Fibroblast of peridontal ligament (primary cell): ENCODE results near the gene EPHB1.
A peak's percentile ranks its signal among the peaks of the same experiment; 100 is the strongest.

ENCODE experiments used
- DNase-seq: peaks from one replicate; pipeline ENCODE4 v3.0.0-alpha.2; 2010; ENCODE audit errors: extremely low read depth

The EPHB1 gene

DNA sequence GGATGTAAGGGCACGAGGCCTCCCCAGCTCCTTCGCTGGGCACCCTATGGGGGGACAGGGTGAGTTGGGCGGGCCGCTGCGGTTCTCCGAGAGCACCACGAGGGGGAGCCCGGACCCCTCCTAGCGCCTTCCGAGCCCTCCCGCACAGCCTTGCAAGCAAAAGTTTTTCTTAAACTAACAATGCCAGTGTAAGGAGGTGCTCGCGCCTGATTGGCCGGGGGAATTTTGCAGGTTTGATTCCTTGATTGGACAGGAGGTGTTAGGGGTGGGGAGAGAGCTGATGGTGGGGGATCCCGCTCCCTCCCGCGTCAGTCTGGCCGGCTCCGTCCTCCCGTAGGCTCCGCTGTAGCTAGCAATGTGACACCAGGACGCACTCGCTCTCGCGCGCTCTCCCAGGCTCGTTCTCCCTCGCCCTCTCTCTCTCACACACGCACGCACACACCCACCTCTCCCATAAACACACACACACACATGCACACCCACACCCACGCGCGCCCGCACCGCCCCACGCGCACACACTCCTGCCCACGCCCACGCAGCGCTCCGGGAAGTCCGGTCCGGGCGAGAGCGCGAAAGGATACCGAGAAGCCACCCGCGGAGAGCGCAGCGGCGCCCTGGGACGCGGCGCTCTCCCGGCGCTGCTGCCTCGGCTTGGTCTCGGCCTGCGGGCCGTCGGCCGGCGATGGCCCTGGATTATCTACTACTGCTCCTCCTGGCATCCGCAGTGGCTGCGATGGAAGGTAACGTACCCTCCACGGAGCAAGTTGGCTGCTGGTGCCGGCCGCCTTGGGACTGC lies at the start of gene EPHB1:
Gene EPHB1, plus strand, starts transcription at position 311 of the 796 bp plus-strand sequence.
- peak; percentile 92 for DNase-seq

- no peak for DNase-seq
Observed at GRCh38 chr3:134748698-134749097, 46.4 kb upstream of the EPHB1 start.

DNA sequence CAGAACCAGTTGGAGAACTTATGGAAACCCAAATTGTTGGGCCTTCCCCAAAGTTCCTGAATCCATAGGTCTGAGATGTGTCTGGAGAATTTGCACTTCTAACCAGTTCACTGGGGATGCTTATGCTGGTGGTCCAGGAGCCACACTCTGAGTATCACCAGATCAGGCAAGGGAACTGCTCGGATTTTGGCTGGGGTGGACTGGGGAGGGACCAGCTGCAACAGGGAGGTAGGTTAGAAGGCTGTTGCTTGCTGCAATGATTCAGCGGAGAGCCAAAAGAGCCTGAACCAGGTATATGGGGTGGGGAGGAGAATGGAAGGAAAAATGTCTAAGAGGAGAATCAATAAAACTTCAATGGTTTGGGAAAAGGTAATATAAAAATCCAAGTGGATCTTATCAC lies 45.9 kb upstream of the EPHB1 start:
- DNase-seq, result no peak

DNA sequence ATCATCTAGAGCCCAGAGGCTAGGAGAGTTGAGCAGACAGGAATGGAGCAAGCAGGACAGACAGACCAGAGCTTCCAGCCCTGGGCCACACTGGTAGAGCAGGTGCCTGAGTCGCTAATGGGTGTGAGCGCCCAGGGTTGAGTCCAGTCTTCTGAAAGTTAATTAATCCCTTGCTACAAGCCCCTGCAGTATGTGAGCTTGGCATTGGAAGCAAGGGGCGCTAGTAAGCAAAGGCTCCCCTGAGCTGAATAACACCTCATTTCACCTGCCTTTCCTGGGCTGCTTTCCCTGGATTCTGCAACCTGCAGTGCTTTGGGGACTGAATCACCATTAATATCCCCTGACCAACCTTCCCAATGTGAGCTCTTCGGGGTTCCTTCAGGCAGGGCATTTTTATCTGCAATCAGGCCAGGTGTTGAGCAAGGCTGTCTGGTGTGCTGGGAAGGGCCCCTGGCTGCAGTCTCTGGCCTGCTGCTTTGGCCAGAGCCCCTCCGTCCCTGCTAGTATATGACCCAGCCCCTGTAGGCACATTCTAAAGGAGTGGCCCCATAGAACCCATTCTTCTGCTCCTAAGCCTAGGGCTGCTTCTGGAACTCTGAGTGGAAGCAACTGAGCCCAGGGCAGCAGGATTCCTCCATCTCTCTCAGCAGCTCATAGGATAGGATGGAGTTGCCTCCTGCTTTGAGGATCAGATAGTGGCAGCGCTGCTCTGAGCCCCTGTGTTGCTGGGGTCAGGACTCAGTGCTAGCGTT lies 45.1 kb upstream of the EPHB1 start:
- DNase-seq, result no peak

GRCh38 chr3:134751831-134752230 lies 43.2 kb upstream of the EPHB1 start:
- peak; percentile 9 for DNase-seq

GRCh38 chr3:134752761-134753461 lies 42.1 kb upstream of the EPHB1 start:
- no peak for DNase-seq

DNA sequence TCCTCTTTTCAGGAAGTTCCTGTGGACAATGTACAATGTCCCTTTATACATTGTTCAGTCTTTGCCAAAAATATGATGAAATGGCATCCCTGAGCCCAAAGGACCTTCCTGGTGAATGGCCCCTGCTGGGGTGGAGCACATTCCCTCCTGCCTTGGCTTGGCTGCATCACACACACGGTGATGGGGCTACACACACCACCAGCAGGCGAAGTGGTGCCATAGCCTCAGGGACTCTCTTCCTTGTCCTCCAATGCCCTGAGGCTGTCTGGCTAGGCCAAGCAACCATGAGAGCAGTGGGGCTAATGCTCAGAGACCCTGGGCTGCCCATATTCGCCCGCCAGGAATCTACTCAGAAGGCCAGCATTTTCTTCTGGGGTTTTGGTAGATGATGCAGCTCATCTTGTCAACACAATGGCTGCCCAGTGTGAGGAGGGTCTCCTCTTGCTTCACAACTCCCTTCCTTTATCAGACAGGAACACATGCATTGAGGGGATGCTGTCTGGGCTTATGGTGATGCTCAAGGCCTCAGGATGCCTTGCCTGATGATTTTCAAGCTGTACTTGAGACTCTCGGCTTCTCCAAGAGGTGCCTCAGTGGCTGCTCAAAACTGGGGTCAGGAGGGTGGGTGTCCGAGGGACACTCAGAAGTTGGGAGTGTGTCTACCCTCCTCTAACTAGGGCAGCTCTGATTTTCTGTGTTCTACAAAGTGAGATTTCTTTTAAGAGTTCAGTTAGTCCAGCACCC lies 40.9 kb upstream of the EPHB1 start:
- no peak for DNase-seq

GRCh38 chr3:134754768-134755559 lies 40.1 kb upstream of the EPHB1 start:
- peak; percentile 46 for DNase-seq

DNA sequence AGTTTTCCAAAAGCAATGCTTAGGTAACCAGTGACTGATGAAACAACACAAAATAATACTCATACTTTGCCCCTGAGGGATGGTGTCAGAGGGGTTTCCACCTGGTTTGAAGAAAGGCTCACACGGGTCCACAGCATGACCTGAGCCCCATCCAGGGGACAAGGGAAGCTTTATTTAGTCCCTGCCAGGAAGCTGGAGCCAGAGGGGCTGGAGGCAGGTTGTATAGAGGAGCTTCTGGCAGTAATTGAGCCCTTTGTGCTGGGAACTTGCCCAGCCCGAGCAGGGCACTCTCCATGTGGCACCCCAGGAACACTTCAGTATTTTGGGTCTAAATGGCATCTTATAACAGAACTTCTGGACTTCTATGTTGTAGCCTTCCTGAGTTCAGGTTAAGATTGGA lies 39.2 kb upstream of the EPHB1 start:
- DNase-seq, result no peak

DNA sequence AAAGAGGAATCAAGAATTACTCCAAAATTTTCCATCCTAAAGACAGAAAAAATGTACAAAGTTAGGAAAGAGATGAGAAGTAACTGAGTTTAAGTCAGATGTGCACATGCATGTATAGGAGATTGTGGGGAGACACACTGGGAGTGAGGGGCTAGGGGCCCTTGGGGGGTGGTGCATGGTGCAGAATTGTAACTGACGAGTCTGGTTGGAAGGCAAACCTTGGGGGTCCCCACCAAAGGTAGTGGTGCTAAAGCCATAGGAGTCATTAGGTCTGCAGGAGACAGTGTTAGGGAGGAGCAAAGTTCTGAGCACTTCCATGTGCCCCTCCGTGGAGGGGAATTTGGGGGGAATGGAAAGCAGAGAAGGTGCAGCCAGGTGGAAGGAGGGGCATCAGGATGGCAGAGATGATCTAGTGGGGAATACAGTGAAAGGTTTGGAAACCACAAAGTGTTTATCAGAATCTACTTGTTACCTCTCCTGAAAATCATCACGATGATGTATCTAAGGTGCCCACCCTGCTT lies 37.5 kb upstream of the EPHB1 start:
- DNase-seq, result no peak

GRCh38 chr3:134761213-134761612 lies 33.8 kb upstream of the EPHB1 start:
- DNase-seq, result no peak

DNA sequence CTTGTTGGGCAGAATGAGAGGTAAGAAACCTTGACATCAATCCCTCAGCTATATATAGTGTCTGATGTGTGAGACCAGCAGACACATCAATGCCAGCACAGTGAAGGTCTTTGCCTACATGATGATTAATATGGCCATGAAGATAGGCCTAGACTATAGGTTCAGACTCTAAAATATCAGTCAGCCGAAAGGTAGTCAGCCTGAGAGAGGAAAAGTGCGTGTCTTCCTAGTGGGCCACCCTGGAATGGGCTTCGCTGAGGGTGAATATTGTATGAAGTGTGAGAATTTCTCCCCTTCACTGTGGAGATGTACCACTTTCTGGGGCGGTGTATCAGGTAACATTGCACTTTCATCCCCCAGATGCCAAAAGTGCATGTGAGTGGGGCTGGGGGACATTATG lies 33.0 kb upstream of the EPHB1 start:
- no peak for DNase-seq

DNA sequence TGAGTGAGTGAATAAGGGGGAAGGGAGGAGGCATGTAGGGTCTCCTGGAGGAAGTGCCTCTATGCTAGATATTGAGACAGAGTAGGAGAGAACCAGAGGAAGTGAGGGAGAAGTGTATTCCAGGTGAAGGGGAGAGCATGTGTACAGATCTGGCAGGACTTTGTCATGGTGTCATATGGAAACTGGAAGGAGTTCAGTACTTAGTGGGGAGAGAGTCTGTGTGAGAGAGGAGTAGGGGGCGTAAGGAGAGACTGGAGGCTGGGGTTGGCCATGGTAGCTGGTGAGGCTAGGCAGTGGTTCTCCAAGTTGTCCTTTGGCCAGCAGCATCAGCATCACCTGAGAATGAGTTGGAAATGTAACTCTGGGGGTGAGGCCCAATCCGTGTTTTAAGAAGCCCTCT lies 29.6 kb upstream of the EPHB1 start:
- no peak for DNase-seq

- no peak for DNase-seq
Observed at GRCh38 chr3:134766290-134766689, 28.8 kb upstream of the EPHB1 start.

GRCh38 chr3:134768116-134768515 lies 26.9 kb upstream of the EPHB1 start:
- DNase-seq, result no peak

DNA sequence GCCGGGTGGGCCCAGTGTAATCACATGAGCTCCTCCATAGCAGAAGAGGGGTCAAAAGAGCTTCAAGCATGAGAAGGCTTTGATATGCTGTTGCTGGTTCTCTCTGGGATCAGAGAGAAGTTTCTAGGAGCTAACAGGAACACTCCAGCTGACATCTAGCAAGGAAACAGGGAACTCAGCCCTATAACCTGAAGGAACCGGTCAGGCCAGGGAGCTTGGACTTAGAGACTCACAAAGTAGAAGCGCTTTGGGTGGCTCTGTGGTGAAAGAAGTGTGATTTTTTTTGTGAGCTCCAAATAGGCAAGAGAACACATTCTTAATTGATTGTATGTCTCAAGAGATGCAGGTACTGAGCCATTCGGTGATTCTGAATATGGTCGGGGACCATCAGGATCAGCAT lies 26.2 kb upstream of the EPHB1 start:
- no peak for DNase-seq

DNA sequence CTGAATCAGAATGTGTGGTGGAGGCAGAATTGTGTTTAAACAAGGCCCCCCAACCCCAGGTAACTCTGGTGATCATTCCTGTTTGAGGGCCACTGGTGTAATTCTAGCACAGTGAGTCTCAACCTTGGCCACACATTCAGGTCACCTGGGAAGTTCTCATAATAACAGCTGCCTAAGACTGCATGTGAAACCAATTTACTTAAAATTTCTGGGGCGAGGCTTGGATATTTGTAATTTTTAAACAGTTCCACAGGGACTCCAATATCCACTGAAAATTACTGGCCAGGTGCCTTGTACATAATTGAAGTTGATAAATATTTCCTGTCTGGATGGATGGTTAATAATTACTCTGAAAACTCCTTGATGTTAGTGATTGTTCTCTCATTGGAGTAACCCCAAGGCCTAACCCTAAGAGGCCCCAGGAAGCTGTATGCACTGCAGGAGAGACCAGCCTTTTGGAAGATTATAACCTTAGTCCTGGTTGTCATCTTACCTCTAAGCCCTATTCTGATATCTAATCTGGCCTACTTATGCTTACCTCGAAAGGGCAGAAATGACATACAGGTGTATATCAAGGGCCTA lies 25.7 kb upstream of the EPHB1 start:
- no peak for DNase-seq

DNA sequence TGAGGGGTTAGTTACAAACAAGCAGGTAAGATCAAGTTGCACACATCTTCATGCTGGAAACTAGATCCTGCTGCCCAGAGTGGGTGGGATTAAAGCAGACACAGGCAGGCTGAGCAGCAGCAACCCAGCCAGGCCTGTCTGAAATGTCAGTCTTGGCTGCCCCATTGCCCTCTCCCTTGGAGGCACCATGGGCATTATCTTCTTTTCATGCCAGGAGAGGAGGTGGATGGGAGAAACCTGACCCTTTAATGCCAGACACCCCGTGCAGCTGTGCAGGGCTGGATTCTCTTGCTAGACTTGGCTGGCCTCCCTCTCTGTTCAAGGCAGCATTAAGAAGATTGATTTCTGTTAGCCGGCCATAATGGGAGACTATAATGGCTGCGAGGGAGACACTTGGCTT lies 23.0 kb upstream of the EPHB1 start:
- no peak for DNase-seq

DNA sequence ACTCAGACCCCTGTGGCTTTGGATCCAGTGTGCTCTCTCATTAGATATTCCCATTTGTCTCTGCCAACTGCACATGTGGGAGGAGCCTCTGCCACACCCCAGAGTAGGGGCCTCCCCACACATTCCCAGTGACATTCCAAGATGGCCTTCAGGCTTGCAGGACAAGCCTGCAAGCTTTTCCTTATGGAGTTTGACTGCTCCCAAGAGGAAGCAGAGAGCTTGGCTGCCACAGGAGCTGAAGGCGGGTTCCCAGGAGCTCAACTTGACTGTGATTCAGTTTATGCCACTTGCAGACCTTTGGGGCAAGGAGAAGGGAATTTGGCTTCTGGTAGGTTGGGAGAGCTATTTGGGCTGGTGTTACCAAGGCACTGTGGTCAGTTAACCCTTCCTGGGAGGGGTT lies 22.5 kb upstream of the EPHB1 start:
- no peak for DNase-seq

- no peak for DNase-seq
Observed at GRCh38 chr3:134775831-134776230, 19.2 kb upstream of the EPHB1 start.

- DNase-seq, result no peak
Observed at GRCh38 chr3:134776518-134776917, 18.5 kb upstream of the EPHB1 start.
